NCI-H2107 (cell line): ENCODE measurements around the gene SLC25A53.

Experiments used
- DNase-seq: peaks from one replicate; lab custom pipeline; 2025; lab: John Stamatoyannopoulos, UW

Gene SLC25A53

GRCh38 chrX:104156630-104157529, at the start of gene SLC25A53:
TSS of gene SLC25A53 (minus strand) at chrX:104157009. CDS start at chrX:104105257, 51,752 bp downstream.
- peak; percentile 85 for DNase-seq

GRCh38 chrX:104205548-104205947, 48.7 kb upstream of the SLC25A53 start:
- DNase-seq = no peak

- DNase-seq = no peak
These were observed 38.8 kb upstream of the SLC25A53 start for GRCh38 chrX:104195489-104196084.

GRCh38 chrX:104195013-104195412, 38.2 kb upstream of the SLC25A53 start:
- no peak for DNase-seq

GRCh38 chrX:104193485-104193884, 36.7 kb upstream of the SLC25A53 start:
- DNase-seq = no peak

GRCh38 chrX:104189837-104190236, 33.0 kb upstream of the SLC25A53 start:
- DNase-seq = no peak

GRCh38 chrX:104187931-104188330, 31.1 kb upstream of the SLC25A53 start:
- no peak for DNase-seq

- no peak for DNase-seq
These were observed 26.9 kb upstream of the SLC25A53 start for GRCh38 chrX:104183685-104184084.

- no peak for DNase-seq
These were observed 17.0 kb upstream of the SLC25A53 start for GRCh38 chrX:104173841-104174240.

- DNase-seq = no peak
These were observed 16.0 kb upstream of the SLC25A53 start for GRCh38 chrX:104172788-104173187.

GRCh38 chrX:104172121-104172520, 15.3 kb upstream of the SLC25A53 start:
- no peak for DNase-seq

- no peak for DNase-seq
These were observed 11.3 kb upstream of the SLC25A53 start for GRCh38 chrX:104168127-104168526.

- no peak for DNase-seq
These were observed 10.1 kb upstream of the SLC25A53 start for GRCh38 chrX:104166735-104167436.

- peak; percentile 71 for DNase-seq
These were observed 9.3 kb upstream of the SLC25A53 start, which contains the start of gene FAM199X for GRCh38 chrX:104165894-104166734. TSS of gene FAM199X (plus strand) at chrX:104166453. CDS start at chrX:104166786, 333 bp downstream.

- DNase-seq = no peak
These were observed 5.8 kb downstream of the SLC25A53 start for GRCh38 chrX:104151037-104151436.

GRCh38 chrX:104141087-104141760, 15.6 kb downstream of the SLC25A53 start:
- DNase-seq = no peak

- DNase-seq = no peak
These were observed 19.3 kb downstream of the SLC25A53 start for GRCh38 chrX:104137496-104137895.

GRCh38 chrX:104136241-104137019, 20.4 kb downstream of the SLC25A53 start:
- DNase-seq = peak; percentile 74

- DNase-seq = no peak
These were observed 21.1 kb downstream of the SLC25A53 start for GRCh38 chrX:104135677-104136076.

GRCh38 chrX:104134583-104135261, 22.1 kb downstream of the SLC25A53 start:
- DNase-seq = no peak
